Uterus (tissue), 4 donors: ENCODE results near the gene MICOS13. TPM values are rescaled to one million over a fixed set of nuclear protein-coding genes. Genes with fewer than 3 reads are reported as not detected.

Experiments used
- DNase-seq, 2 donors: peaks; one replicate each; pipeline ENCODE4 v3.0.0-alpha.2; 2019 to 2020
- H3K27ac ChIP-seq, 2 donors: fragments of 200-600 bp; sonication (generic); 1 replicate in 1 of 2; 2 replicates in 1 of 2; pipeline ENCODE4 v1.5.1; 2016 to 2018
- H3K27me3 ChIP-seq, 2 donors: fragments of 200-600 bp; sonication (generic); one replicate each; pipeline ENCODE4 v1.5.1; 2018 to 2019; ENCODE audit warnings: control low read depth in 1 of 2
- H3K36me3 ChIP-seq, 2 donors: fragments of 200-600 bp; sonication (generic); one replicate each; pipeline ENCODE4 v1.5.1; 2019; ENCODE audit warnings: control low read depth in 1 of 2
- H3K4me1 ChIP-seq, 2 donors: fragments of 200-600 bp; sonication (generic); one replicate each; pipeline ENCODE4 v1.5.1; 2018 to 2019; ENCODE audit warnings: control low read depth in 1 of 2
- H3K4me3 ChIP-seq, 2 donors: fragments of 200-600 bp; sonication (generic); 1 replicate in 1 of 2; 2 replicates in 1 of 2; pipeline ENCODE4 v1.5.1; 2018 to 2019; ENCODE audit warnings: mild to moderate bottlenecking in 1 of 2
- H3K9me3 ChIP-seq, 2 donors: fragments of 200-600 bp; sonication (generic); one replicate each; pipeline ENCODE4 v1.5.1; 2019; ENCODE audit warnings: control low read depth in 1 of 2
- CTCF ChIP-seq, 4 experiments: fragments of 200-600 bp in 2 of 4; fragments of 450-650 bp in 2 of 4; sonication (generic) in 2 of 4; IDR thresholded peaks; one replicate each; pipeline ENCODE4 v1.5.1; 2016 to 2019; ENCODE audit warnings: antibody characterized with exemption in 4 of 4, mild to moderate bottlenecking in 2 of 4, moderate library complexity in 1 of 4
- POLR2A ChIP-seq, 2 donors: fragments of 450-650 bp; IDR thresholded peaks; one replicate each; pipeline ENCODE4 v1.6.1; 2016; ENCODE audit warnings: antibody characterized with exemption in 2 of 2, mild to moderate bottlenecking in 1 of 2, moderate library complexity in 1 of 2
- intact Hi-C: fragments of 100-400 bp; cut with DNase I; formaldehyde crosslinking; loops from one replicate; pipeline ENCODE4 v1.15.1; 2023; ENCODE audit warnings: low total_unique reads
- total RNA-seq, 4 donors: library from RNA; depleted of rRNA in 3 of 4; stranded (reverse); fragments of >200 nt in 3 of 4; gene quantifications; one replicate each; pipeline versions ENCODE4 v1.1.0 to v1.2.4, GENCODE V29; 2014 to 2023
- donor health status: DM: yes; HTN: yes; CAD: no.

MICOS13 gene
- total RNA-seq, 4 donors from 2014 or later = 2.8 to 36.7 (median 21.1) TPM

- Histone ChIP-seq H3K27me3 (no peaks in the 10 kb centered on the region), H3K9me3 (no peaks in the 10 kb centered on the region), H3K27ac (peak overlapping the region; percentile 91 to 95), H3K36me3 (no peaks in the 10 kb centered on the region), H3K4me3 (peak overlapping the region; percentile 59 to 91), H3K4me1 (peaks cover 0 to 3% of the 10 kb centered on the region in 2 donors)
- TF ChIP-seq POLR2A (IDR thresholded peaks at IDR 0.05) (no peak), CTCF (IDR thresholded peaks at IDR 0.05) (no peak)
- intact Hi-C loops = no loop called here
- DNase-seq = no peak
Measured at GRCh38 chr19:5681391-5682106, 1.2 kb upstream of the MICOS13 start.

- no peak for TF ChIP-seq CTCF (IDR thresholded peaks at IDR 0.05)
- TF ChIP-seq POLR2A (IDR thresholded peaks at IDR 0.05) = no peak
- no peaks in the 10 kb centered on the region for H3K36me3 ChIP-seq
- peak overlapping the region; percentile 59 to 91 for H3K4me3 ChIP-seq
- H3K9me3 ChIP-seq = no peaks in the 10 kb centered on the region
- peaks cover 0 to 3% of the 10 kb centered on the region in 2 donors for H3K4me1 ChIP-seq
- peak overlapping the region; percentile 91 to 95 for H3K27ac ChIP-seq
- H3K27me3 ChIP-seq = no peaks in the 10 kb centered on the region
- no peak for DNase-seq
- intact Hi-C loops = no loop called here
Measured at GRCh38 chr19:5680084-5680436, 256 bp downstream of the MICOS13 start.

GRCh38 chr19:5679289-5680083 is 830 bp downstream of the MICOS13 start:
- intact Hi-C loops = loop anchor here (10.0 kb wide), 1 partner anchor 55 kb away; the partner anchor contains the start of genes SAFB and SAFB2
- Histone ChIP-seq H3K4me3 (peak overlapping the region; percentile 59 to 91), H3K36me3 (no peaks in the 10 kb centered on the region), H3K27ac (peak overlapping the region; percentile 91 to 95), H3K27me3 (no peaks in the 10 kb centered on the region), H3K9me3 (no peaks in the 10 kb centered on the region), H3K4me1 (peaks cover 0 to 3% of the 10 kb centered on the region in 2 donors)
- TF ChIP-seq POLR2A (IDR thresholded peaks at IDR 0.05) = no peak
- no peak for TF ChIP-seq CTCF (IDR thresholded peaks at IDR 0.05)
- DNase-seq = no peak

- intact Hi-C loops = loop anchor here (10.0 kb wide), 1 partner anchor 53 kb away; the partner anchor contains the start of genes SAFB and SAFB2
- DNase-seq = no peak
- no peak overlapping the region for H3K4me3 ChIP-seq
- no peak for TF ChIP-seq POLR2A (IDR thresholded peaks at IDR 0.05)
- TF ChIP-seq CTCF (IDR thresholded peaks at IDR 0.05) = no peak
- no peaks in the 10 kb centered on the region for H3K9me3 ChIP-seq
- H3K27me3 ChIP-seq = no peaks in the 10 kb centered on the region
- no peak overlapping the region for H3K27ac ChIP-seq
- H3K36me3 ChIP-seq = no peaks in the 10 kb centered on the region
- peaks cover 0 to 3% of the 10 kb centered on the region in 2 donors for H3K4me1 ChIP-seq
Measured at GRCh38 chr19:5678071-5678718, 2.1 kb downstream of the MICOS13 start.
